Measurements from ENCODE around the gene GYG2.
"Not testable (repeated sequence)": the region's sequence is repeated elsewhere in the genome, so short reads cannot be mapped to it uniquely, and the experiment has no call there.

The GYG2 gene

DNA sequence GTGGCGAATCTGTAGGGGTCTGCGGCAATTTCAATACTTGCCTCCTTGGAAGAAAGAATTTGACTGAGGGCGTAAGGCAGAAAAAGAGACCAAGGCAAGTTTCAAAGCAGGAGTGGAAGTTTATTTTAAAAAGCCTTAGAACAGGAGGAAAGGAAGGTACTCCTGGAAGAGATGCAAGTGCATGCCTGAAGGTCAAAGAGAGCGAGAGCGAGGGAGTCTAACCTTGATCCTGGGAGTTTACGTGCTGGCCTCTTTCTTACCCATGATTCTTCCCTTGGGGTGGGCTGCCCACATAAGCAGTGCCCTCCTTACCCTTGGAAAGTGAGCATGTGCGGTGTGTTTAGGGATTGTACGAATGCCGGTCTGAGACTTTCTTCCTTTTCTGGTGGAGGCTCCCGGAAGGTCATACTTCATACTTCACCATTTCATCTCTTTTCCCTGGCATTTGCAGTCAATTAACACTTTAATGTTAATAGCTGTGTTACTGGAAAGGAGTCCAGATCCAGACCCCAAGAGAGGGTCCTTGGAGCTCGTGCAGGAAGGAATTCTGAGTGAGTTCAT lies 60.4 kb downstream of the GYG2 start (continued):
- TF ChIP-seq, protein P1, sequence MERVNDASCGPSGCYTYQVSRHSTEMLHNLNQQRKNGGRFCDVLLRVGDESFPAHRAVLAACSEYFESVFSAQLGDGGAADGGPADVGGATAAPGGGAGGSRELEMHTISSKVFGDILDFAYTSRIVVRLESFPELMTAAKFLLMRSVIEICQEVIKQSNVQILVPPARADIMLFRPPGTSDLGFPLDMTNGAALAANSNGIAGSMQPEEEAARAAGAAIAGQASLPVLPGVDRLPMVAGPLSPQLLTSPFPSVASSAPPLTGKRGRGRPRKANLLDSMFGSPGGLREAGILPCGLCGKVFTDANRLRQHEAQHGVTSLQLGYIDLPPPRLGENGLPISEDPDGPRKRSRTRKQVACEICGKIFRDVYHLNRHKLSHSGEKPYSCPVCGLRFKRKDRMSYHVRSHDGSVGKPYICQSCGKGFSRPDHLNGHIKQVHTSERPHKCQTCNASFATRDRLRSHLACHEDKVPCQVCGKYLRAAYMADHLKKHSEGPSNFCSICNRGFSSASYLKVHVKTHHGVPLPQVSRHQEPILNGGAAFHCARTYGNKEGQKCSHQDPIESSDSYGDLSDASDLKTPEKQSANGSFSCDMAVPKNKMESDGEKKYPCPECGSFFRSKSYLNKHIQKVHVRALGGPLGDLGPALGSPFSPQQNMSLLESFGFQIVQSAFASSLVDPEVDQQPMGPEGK (CRISPR knock-in tag; IDR thresholded peaks at IDR 0.05; ENCODE audit: borderline replicate concordance) = no peak
- TF ChIP-seq ZFP3 (CRISPR knock-in tag; IDR thresholded peaks at IDR 0.05) = no peak

DNA sequence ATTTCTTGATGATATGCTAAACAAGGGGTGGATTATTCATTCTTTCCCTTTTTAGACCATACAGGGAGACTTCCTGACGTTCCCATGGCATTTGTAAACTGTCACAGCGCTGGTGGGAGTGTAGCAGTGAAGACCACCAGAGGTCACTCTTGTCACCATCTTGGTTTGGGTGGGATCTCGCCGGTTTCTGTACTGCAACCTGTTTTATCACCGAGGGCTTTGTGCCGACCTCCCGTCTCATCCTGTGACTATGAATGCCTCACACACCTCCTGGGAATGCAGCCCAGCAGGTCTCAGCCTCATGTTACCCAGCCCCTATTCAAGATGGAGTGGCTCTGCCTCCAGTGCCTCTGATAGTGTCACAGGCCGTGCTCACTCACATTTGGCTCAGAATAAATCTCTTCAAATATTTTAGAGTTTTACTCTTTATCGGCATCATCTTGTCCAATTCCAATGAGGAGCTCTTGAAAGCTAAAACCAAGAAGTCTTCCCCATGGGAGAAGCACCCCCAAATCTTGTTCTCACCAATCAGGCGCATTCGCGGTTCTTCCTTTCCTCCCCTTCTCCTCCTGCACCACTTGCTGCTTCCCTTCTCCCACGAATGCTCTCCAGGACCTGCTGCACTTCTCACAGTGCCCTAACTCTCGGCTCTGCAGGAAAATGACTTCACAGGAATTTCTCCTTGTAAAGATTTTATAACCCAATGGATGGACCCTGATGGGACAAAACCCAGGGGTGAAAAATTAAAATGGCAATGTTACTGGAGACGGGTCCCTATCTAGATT lies 61.2 kb downstream of the GYG2 start:
- ATAC-seq = peak; percentile 81

DNA sequence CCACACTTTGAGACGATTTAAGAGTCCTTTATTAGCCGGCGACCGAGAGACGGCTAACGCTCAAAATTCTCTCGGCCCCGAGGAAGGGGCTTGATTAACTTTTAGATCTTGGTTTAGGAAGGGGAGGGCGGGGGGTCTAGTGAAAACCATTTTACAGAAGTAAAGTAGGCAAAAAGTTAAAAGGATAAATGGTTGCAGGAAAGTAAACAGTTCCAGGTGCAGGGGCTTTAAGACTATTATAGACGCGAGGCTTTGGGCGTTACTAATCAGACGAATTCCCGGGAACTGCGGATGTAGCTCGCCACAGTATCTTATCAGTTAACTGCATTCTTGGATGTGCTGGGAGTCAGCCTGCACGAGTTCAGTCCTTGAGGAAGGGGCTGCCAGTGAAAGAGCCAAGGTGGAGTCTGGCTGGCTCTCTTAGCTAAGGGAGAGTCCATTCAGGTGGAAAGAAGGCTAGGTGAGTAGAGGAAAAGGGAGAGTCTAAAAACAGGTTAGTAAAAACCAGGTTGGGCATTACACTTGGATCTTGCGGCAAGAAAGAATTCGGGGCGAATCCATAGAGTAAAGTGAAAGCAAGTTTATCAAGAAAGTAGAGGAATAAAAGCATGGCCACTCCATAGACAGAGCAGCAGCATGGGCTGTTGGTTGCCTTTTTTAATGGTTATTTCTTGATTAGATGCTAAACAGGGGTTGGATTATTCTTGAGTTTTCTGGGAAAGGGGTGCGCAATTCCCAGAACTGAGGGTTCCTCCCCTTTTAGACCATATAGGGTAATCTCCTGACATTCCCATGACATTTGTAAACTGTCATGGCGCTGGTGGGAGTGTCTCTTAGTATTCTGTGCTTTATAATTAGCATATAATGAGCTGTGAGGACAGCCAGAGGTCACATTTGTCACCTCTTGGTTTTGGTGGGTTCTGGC lies 62.1 kb downstream of the GYG2 start:
- not testable (repeated sequence) for ATAC-seq

DNA sequence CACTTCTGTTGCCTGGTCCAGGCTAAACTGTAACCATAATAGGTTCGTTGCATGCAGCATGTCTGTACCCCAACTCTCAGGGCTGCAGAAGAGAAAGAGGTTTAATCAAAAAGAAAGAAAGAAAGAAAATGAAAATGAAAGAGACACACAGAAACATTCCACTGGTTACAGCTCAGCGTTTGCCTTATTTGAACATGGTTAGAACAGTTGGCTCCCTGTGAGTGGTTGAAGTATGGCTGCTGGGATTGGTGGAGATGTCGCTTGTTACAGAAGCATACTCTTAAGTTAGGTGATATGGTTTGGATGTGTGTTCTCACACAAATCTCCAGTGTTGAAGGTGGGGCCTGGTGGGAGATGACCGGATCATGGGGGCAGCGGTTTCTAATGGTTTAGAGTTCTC lies 64.1 kb downstream of the GYG2 start:
- no peak for TF ChIP-seq ZNF70 (CRISPR knock-in tag; IDR thresholded peaks at IDR 0.05)
- TF ChIP-seq, protein P2, sequence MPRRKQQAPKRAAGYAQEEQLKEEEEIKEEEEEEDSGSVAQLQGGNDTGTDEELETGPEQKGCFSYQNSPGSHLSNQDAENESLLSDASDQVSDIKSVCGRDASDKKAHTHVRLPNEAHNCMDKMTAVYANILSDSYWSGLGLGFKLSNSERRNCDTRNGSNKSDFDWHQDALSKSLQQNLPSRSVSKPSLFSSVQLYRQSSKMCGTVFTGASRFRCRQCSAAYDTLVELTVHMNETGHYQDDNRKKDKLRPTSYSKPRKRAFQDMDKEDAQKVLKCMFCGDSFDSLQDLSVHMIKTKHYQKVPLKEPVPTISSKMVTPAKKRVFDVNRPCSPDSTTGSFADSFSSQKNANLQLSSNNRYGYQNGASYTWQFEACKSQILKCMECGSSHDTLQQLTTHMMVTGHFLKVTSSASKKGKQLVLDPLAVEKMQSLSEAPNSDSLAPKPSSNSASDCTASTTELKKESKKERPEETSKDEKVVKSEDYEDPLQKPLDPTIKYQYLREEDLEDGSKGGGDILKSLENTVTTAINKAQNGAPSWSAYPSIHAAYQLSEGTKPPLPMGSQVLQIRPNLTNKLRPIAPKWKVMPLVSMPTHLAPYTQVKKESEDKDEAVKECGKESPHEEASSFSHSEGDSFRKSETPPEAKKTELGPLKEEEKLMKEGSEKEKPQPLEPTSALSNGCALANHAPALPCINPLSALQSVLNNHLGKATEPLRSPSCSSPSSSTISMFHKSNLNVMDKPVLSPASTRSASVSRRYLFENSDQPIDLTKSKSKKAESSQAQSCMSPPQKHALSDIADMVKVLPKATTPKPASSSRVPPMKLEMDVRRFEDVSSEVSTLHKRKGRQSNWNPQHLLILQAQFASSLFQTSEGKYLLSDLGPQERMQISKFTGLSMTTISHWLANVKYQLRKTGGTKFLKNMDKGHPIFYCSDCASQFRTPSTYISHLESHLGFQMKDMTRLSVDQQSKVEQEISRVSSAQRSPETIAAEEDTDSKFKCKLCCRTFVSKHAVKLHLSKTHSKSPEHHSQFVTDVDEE (CRISPR knock-in tag; IDR thresholded peaks at IDR 0.05) = no peak
- no peak for ATAC-seq

DNA sequence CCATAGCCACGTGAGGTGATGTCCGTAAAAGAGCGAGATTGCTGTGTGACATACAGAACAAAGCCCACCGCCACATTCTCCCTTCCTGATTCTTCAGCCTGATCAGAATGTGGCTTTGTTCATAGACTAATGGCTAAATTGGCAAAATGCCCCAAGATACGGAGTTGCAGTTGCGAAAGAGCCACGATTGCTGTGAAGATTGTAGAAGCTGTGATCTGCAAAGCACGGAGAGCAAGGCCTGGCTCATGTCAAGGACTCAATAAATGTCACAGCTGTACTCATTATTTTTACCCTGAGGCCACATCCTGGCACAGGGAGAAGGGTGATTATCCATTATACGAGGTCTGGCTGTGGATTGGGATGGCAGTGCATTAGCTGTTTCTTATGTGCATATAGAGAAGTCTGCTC lies 66.2 kb downstream of the GYG2 start:
- ATAC-seq = peak; percentile 87
- peak; percentile 99 for TF ChIP-seq ISL1 (CRISPR knock-in tag; IDR thresholded peaks at IDR 0.05)
- TF ChIP-seq, protein P1 (CRISPR knock-in tag; IDR thresholded peaks at IDR 0.05; ENCODE audit: borderline replicate concordance) = peak; percentile 70; the same call in 1 of the 2 replicates
- no peak for TF ChIP-seq ZNF70 (CRISPR knock-in tag; IDR thresholded peaks at IDR 0.05)
- 0 out of 2 replicates have a peak, but pooled peaks have one; percentile 44 for TF ChIP-seq SNAI2 (CRISPR knock-in tag; IDR thresholded peaks at IDR 0.05)
- TF ChIP-seq BACH2 (CRISPR knock-in tag; IDR thresholded peaks at IDR 0.05; ENCODE audit: borderline replicate concordance) = no peak
- no peak for TF ChIP-seq RARB (CRISPR knock-in tag; IDR thresholded peaks at IDR 0.05)
- TF ChIP-seq TOX (CRISPR knock-in tag; IDR thresholded peaks at IDR 0.05; ENCODE audit: borderline replicate concordance) = no peak
- TF ChIP-seq ARNTL (CRISPR knock-in tag; IDR thresholded peaks at IDR 0.05; ENCODE audit: borderline replicate concordance, low read depth) = no peak
- TF ChIP-seq GLIS3 (CRISPR knock-in tag; IDR thresholded peaks at IDR 0.05) = peak; percentile 96; the same call in 1 of the 2 replicates
- TF ChIP-seq ZFP3 (CRISPR knock-in tag; IDR thresholded peaks at IDR 0.05) = 0 out of 2 replicates have a peak, but pooled peaks have one; percentile 56
- TF ChIP-seq TCF4 (CRISPR knock-in tag; IDR thresholded peaks at IDR 0.05; ENCODE audit: borderline replicate concordance) = peak; percentile 100
- no peak for TF ChIP-seq PPARA (CRISPR knock-in tag; IDR thresholded peaks at IDR 0.05; ENCODE audit: borderline replicate concordance)
- TF ChIP-seq ZC3H10 (CRISPR knock-in tag; IDR thresholded peaks at IDR 0.05) = no peak
- TF ChIP-seq ESRRG (CRISPR knock-in tag; IDR thresholded peaks at IDR 0.05) = peak; percentile 85; the same call in 1 of the 2 replicates
- TF ChIP-seq, protein P3, sequence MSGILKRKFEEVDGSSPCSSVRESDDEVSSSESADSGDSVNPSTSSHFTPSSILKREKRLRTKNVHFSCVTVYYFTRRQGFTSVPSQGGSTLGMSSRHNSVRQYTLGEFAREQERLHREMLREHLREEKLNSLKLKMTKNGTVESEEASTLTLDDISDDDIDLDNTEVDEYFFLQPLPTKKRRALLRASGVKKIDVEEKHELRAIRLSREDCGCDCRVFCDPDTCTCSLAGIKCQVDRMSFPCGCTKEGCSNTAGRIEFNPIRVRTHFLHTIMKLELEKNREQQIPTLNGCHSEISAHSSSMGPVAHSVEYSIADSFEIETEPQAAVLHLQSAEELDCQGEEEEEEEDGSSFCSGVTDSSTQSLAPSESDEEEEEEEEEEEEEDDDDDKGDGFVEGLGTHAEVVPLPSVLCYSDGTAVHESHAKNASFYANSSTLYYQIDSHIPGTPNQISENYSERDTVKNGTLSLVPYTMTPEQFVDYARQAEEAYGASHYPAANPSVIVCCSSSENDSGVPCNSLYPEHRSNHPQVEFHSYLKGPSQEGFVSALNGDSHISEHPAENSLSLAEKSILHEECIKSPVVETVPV (CRISPR knock-in tag; IDR thresholded peaks at IDR 0.05) = peak; percentile 96
- TF ChIP-seq, protein P4, sequence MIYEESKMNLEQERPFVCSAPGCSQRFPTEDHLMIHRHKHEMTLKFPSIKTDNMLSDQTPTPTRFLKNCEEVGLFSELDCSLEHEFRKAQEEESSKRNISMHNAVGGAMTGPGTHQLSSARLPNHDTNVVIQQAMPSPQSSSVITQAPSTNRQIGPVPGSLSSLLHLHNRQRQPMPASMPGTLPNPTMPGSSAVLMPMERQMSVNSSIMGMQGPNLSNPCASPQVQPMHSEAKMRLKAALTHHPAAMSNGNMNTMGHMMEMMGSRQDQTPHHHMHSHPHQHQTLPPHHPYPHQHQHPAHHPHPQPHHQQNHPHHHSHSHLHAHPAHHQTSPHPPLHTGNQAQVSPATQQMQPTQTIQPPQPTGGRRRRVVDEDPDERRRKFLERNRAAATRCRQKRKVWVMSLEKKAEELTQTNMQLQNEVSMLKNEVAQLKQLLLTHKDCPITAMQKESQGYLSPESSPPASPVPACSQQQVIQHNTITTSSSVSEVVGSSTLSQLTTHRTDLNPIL (CRISPR knock-in tag; IDR thresholded peaks at IDR 0.05; ENCODE audit: low read depth) = peak; percentile 70
- TF ChIP-seq ZNF565 (CRISPR knock-in tag; conservative IDR thresholded peaks at IDR 0.05; ENCODE audit: low read depth) = no peak
- TF ChIP-seq CSDC2 (CRISPR knock-in tag; IDR thresholded peaks at IDR 0.05) = no peak
- TF ChIP-seq, protein P5, sequence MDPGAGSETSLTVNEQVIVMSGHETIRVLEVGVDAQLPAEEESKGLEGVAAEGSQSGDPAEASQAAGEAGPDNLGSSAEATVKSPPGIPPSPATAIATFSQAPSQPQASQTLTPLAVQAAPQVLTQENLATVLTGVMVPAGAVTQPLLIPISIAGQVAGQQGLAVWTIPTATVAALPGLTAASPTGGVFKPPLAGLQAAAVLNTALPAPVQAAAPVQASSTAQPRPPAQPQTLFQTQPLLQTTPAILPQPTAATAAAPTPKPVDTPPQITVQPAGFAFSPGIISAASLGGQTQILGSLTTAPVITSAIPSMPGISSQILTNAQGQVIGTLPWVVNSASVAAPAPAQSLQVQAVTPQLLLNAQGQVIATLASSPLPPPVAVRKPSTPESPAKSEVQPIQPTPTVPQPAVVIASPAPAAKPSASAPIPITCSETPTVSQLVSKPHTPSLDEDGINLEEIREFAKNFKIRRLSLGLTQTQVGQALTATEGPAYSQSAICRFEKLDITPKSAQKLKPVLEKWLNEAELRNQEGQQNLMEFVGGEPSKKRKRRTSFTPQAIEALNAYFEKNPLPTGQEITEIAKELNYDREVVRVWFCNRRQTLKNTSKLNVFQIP (CRISPR knock-in tag; IDR thresholded peaks at IDR 0.05; ENCODE audit: borderline replicate concordance, low read depth) = no peak
- TF ChIP-seq OSR1 (CRISPR knock-in tag; IDR thresholded peaks at IDR 0.05) = no peak
